Progenitor cell of endocrine pancreas (in vitro differentiated cells): Measurements from ENCODE around the gene CPNE7. TPM values are rescaled to one million over a fixed set of nuclear protein-coding genes. Genes with fewer than 3 reads are reported as not detected.
"Not testable (repeated sequence)": the region's sequence is repeated elsewhere in the genome, so short reads cannot be mapped to it uniquely, and the experiment has no call there.

Source experiments
- DNase-seq: peaks from one replicate; pipeline ENCODE4 v3.0.0; 2021; ENCODE audit warnings: low spot score; ENCODE audit not compliant: unreplicated experiment
- H3K27ac Mint-ChIP-seq: 2 replicates; pipeline ENCODE4 v1.8.0; 2021; ENCODE audit warnings: mild to moderate bottlenecking, moderate library complexity, mixed read lengths
- H3K27me3 Mint-ChIP-seq: 2 replicates; pipeline ENCODE4 v1.8.0; 2021; ENCODE audit warnings: mixed read lengths
- H3K36me3 Mint-ChIP-seq: 2 replicates; pipeline ENCODE4 v1.8.0; 2022; ENCODE audit warnings: mixed read lengths; ENCODE audit not compliant: insufficient read depth
- H3K4me1 Mint-ChIP-seq: 2 replicates; pipeline ENCODE4 v1.8.0; 2021; ENCODE audit warnings: low read depth, mixed read lengths
- H3K4me3 Mint-ChIP-seq: 2 replicates; pipeline ENCODE4 v1.8.0; 2021; ENCODE audit warnings: low read depth, mild to moderate bottlenecking, moderate library complexity, mixed read lengths
- H3K9me3 Mint-ChIP-seq: 2 replicates; pipeline ENCODE4 v1.8.0; 2021; ENCODE audit warnings: low read depth, mixed read lengths
- CTCF ChIP-seq: fragments of 200-600 bp; sonication (generic); IDR thresholded peaks from one replicate; pipeline ENCODE4 v1.5.0; 2021; ENCODE audit warnings: antibody characterized with exemption, mild to moderate bottlenecking; ENCODE audit not compliant: unreplicated experiment
- total RNA-seq: library from RNA; stranded (reverse); gene quantifications from 2 replicates; pipeline ENCODE4 v1.2.1, GENCODE V29; 2021

The CPNE7 gene
- total RNA-seq, 1 donor from 2014 or later = 0.41 TPM

DNA sequence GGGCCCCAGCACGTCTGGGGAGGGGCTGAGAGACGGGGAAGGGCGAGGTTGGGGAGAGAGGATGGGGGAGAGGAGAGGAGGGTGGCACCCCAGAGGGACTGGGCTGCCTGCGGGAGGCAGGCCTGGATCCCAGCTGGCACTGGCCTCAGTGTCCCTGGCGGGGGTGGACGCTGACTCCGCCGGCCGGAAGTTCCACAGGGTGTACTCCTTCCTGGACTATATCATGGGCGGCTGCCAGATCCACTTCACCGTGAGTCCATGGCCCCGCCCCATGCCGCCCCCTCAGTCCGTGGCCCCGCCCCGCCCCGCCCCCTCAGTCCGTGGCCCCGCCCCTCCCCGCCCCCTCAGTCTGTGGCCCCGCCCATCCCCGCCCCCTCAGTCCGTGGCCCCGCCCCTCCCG is 11.3 kb downstream of the CPNE7 start:
- no peak for TF ChIP-seq CTCF
- H3K4me1 Mint-ChIP-seq = no peaks in the 10 kb centered on the region
- no peaks in the 10 kb centered on the region for H3K9me3 Mint-ChIP-seq
- no peaks in the 10 kb centered on the region for H3K27me3 Mint-ChIP-seq
- DNase-seq = no peak
- no peak overlapping the region for H3K4me3 Mint-ChIP-seq
- no peaks in the 10 kb centered on the region for H3K36me3 Mint-ChIP-seq
- no peak overlapping the region for H3K27ac Mint-ChIP-seq

- not testable (repeated sequence) for H3K36me3 Mint-ChIP-seq
Observed at GRCh38 chr16:89587676-89588075, 12.1 kb downstream of the CPNE7 start.

GRCh38 chr16:89588413-89589109 is 13.0 kb downstream of the CPNE7 start:
- no peaks in the 10 kb centered on the region for H3K27me3 Mint-ChIP-seq
- H3K9me3 Mint-ChIP-seq = no peaks in the 10 kb centered on the region
- H3K36me3 Mint-ChIP-seq = no peaks in the 10 kb centered on the region
- no peak overlapping the region for H3K4me3 Mint-ChIP-seq
- no peak for DNase-seq
- H3K4me1 Mint-ChIP-seq = no peaks in the 10 kb centered on the region
- TF ChIP-seq CTCF = no peak
- H3K27ac Mint-ChIP-seq = no peak overlapping the region

More at GRCh38 chr16:89587676-89588075, 12.1 kb downstream of the CPNE7 start:
- not testable (repeated sequence) for H3K9me3 Mint-ChIP-seq, H3K4me1 Mint-ChIP-seq, H3K4me3 Mint-ChIP-seq, H3K27me3 Mint-ChIP-seq, H3K27ac Mint-ChIP-seq, DNase-seq

DNA sequence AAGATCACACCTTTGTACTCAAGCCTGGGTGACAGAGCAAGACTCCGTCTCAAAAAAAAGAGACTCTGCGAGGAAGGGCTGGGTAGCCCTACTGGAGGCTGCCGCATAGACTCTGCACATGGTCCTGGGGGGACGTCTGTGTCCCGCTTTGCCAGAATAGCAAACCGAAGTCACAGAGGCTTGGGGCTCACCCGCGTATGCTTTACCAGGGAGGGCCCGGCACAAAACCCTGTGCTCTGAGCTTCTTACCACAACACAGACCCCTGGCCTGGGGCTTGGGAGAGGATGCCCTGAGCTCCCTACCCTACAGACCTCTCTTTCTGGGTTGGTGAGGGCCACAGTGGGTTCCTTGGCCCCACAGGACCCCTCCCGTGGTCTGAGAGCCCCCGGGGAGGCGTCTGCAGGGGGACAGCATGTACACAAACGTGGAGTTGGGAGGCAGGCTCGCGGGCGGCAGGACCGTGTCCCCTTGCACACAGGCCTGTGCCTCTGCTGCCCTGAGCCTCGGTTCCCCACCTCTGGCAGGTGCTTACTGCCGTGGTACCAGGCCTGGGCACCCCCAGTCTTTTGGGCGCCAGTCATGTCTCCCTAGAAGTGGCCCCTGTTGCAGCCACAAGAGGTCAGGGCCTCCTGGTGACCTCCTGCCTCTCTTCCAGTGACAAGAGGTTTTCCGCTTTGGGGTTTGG is 13.8 kb downstream of the CPNE7 start:
- TF ChIP-seq CTCF = no peak
- no peaks in the 10 kb centered on the region for H3K27me3 Mint-ChIP-seq
- H3K4me1 Mint-ChIP-seq = no peaks in the 10 kb centered on the region
- H3K4me3 Mint-ChIP-seq = no peak overlapping the region
- H3K36me3 Mint-ChIP-seq = no peaks in the 10 kb centered on the region
- DNase-seq = no peak
- H3K27ac Mint-ChIP-seq = no peak overlapping the region
- no peaks in the 10 kb centered on the region for H3K9me3 Mint-ChIP-seq

DNA sequence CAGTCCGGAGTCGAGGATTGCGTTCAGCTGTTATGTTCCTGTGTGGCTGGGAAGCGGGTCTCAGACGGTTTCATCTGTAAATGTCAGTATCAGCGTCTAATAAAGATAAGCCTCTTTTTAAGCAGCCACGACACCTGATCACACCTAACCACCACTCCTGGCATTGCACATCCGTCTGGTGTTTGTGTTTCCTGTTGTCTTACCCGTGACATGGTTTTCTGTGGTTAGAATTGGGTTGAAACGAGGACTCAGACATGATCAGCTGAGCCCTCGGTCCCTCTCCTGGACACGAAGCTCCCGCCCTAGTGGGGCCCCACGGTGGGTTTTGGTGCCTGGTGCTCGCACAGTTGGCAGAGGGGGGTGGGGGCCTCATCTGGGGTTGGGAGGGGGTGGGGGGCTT is 18.3 kb downstream of the CPNE7 start:
- H3K36me3 Mint-ChIP-seq = no peaks in the 10 kb centered on the region
- H3K4me1 Mint-ChIP-seq = no peaks in the 10 kb centered on the region
- no peak overlapping the region for H3K4me3 Mint-ChIP-seq
- H3K27ac Mint-ChIP-seq = no peak overlapping the region
- TF ChIP-seq CTCF = no peak
- H3K27me3 Mint-ChIP-seq = no peaks in the 10 kb centered on the region
- DNase-seq = no peak
- H3K9me3 Mint-ChIP-seq = no peaks in the 10 kb centered on the region
